IPS DF 6.9 (cell line): ENCODE measurements around the gene TSPYL2.

ENCODE experiments used
- DNase-seq: peaks from one replicate; pipeline ENCODE4 v3.0.0-alpha.2; 2013; ENCODE audit warnings: low read depth, low spot score
- H3K27ac ChIP-seq: one replicate; pipeline ENCODE4 v1.5.1; 2013; ENCODE audit warnings: low read length, control low read depth
- H3K27me3 ChIP-seq: 2 replicates; pipeline ENCODE4 v1.6.1; 2013; ENCODE audit warnings: mild to moderate bottlenecking, low read length; ENCODE audit not compliant: control insufficient read depth, insufficient read depth
- H3K36me3 ChIP-seq: 2 replicates; pipeline ENCODE4 v1.6.1; 2013; ENCODE audit warnings: low read length; ENCODE audit not compliant: control insufficient read depth, insufficient read depth
- H3K4me1 ChIP-seq: 2 replicates; pipeline ENCODE4 v1.6.1; 2013; ENCODE audit warnings: low read length; ENCODE audit not compliant: control insufficient read depth, insufficient read depth
- H3K4me3 ChIP-seq: 2 replicates; pipeline ENCODE4 v1.5.1; 2013; ENCODE audit warnings: mild to moderate bottlenecking, low read length
- H3K9me3 ChIP-seq: 2 replicates; pipeline ENCODE4 v1.6.1; 2013; ENCODE audit warnings: low read length, inconsistent platforms; ENCODE audit not compliant: control insufficient read depth, insufficient read depth
- WGBS: extraction: QIAGEN DNeasy Blood & Tissue Kit; methylation state at CpG from one replicate; pipeline ENCODE4 v1.1.7; 2013; ENCODE audit warnings: mixed read lengths, missing lambda C conversion rate; ENCODE audit not compliant: insufficient read length, insufficient coverage; 5-methylcytosine and 5-hydroxymethylcytosine counted together

The TSPYL2 gene

DNA sequence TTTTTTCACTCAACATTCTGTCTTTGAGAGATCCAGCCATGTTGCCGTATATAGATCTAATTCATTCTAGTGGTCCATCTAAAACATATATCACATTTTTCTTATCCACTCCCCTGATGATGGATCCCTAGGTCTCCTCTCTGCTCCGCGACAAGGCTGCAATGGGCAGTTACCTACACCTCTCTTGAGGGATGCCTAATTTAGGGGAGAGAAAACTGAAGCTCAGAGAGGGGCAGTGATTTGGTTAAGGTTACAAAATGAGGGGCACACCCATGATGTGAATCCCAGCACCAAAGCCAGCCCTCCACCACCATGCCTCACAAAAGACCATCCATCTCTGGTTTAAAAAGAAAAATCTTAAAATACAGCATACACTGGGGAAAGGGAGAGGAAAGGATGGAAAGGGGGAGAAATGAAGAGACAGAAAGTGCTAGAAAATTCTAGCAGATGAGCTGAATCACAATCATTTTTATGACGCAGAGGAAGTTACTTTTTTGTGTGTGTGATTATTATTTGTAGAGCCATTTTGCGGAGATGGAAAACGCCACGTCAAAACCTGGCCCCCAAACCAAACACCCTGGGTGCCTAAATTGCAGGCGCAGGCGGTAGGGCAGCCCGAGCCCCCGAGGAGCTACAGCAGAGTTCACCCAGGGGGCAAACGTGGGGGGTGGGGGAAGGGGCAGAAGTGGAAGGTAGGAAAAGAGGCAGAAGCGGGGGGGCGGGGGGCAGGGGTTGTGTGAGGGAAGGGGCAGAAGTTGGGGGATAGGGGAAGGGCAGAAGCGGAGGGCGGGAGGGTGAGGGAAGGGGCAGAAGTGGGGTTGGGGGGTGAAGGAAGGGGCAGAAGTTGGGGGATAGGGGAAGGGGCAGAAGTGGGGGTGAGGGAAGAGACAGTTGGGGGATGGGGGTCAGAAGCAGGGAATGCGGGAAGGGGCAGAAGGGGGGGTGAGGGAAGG lies 1.3 kb upstream of the TSPYL2 start:
- no peaks in the 10 kb centered on the region for H3K27me3 ChIP-seq
- H3K9me3 ChIP-seq, result no peaks in the 10 kb centered on the region
- no peak overlapping the region for H3K27ac ChIP-seq
- H3K36me3 ChIP-seq, result peaks cover 5% of the 10 kb centered on the region; the same call in 1 of the 2 replicates
- no peak overlapping the region; the same call in 1 of the 2 replicates for H3K4me3 ChIP-seq
- DNase-seq, result no peak
- no CpG with 5 or more reads among the region's 17 CpGs for WGBS
- H3K4me1 ChIP-seq, result no peaks in the 10 kb centered on the region; the same call in 1 of the 2 replicates

DNA sequence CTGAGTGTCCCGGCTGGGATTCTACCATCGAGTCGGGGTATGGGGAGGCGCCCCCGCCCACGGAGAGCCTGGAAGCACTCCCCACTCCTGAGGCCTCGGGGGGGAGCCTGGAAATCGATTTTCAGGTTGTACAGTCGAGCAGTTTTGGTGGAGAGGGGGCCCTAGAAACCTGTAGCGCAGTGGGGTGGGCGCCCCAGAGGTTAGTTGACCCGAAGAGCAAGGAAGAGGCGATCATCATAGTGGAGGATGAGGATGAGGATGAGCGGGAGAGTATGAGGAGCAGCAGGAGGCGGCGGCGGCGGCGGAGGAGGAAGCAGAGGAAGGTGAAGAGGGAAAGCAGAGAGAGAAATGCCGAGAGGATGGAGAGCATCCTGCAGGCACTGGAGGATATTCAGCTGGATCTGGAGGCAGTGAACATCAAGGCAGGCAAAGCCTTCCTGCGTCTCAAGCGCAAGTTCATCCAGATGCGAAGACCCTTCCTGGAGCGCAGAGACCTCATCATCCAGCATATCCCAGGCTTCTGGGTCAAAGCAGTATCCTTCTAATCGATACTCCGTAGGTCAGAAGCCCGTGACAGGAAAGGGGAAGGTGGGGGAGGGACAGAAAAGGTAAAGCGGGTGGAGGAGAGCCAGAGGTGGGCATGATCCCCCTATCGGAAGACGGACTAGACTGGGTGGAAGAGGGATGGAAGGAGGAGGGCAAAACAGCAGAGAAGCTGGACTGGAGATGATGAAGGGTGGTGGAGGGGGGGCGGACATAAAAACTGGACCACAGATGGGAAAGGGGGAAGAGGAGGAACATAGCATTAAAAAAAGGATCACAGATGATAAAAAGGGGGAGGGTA lies 828 bp downstream of the TSPYL2 start:
- Histone ChIP-seq H3K9me3 (no peaks in the 10 kb centered on the region), H3K4me3 (peak overlapping the region; percentile 78; the same call in 1 of the 2 replicates), H3K27me3 (no peaks in the 10 kb centered on the region), H3K27ac (no peak overlapping the region), H3K4me1 (no peaks in the 10 kb centered on the region; the same call in none of the 2 replicates), H3K36me3 (peaks cover 6% of the 10 kb centered on the region; the same call in 1 of the 2 replicates)
- no peak for DNase-seq
- no CpG with 5 or more reads among the region's 31 CpGs for WGBS

- H3K9me3 ChIP-seq, result no peaks in the 10 kb centered on the region
- DNase-seq, result no peak
- H3K4me3 ChIP-seq, result no peak overlapping the region
- no CpG with 5 or more reads among the region's 4 CpGs for WGBS
- no peak overlapping the region for H3K27ac ChIP-seq
- H3K4me1 ChIP-seq, result no peaks in the 10 kb centered on the region; the same call in none of the 2 replicates
- H3K36me3 ChIP-seq, result peaks cover 6% of the 10 kb centered on the region; the same call in 1 of the 2 replicates
- H3K27me3 ChIP-seq, result no peaks in the 10 kb centered on the region
Observed at GRCh38 chrX:53084043-53084570, 1.9 kb downstream of the TSPYL2 start.

GRCh38 chrX:53084863-53085262 lies 2.7 kb downstream of the TSPYL2 start:
- peaks cover 6% of the 10 kb centered on the region; the same call in 1 of the 2 replicates for H3K36me3 ChIP-seq
- WGBS, result no CpG with 5 or more reads among the region's 9 CpGs

GRCh38 chrX:53085661-53086229 lies 3.6 kb downstream of the TSPYL2 start:
- DNase-seq, result no peak
- H3K36me3 ChIP-seq, result peaks cover 6% of the 10 kb centered on the region; the same call in 1 of the 2 replicates
- H3K4me1 ChIP-seq, result no peaks in the 10 kb centered on the region; the same call in none of the 2 replicates
- H3K27me3 ChIP-seq, result no peaks in the 10 kb centered on the region
- no CpG with 5 or more reads among the region's 17 CpGs for WGBS
- H3K4me3 ChIP-seq, result no peak overlapping the region
- no peaks in the 10 kb centered on the region for H3K9me3 ChIP-seq
- H3K27ac ChIP-seq, result no peak overlapping the region

More at GRCh38 chrX:53084863-53085262, 2.7 kb downstream of the TSPYL2 start:
- DNase-seq, result no peak
- Histone ChIP-seq H3K9me3 (no peaks in the 10 kb centered on the region), H3K4me1 (no peaks in the 10 kb centered on the region; the same call in none of the 2 replicates), H3K4me3 (no peak overlapping the region), H3K27me3 (no peaks in the 10 kb centered on the region), H3K27ac (no peak overlapping the region)

GRCh38 chrX:53086464-53086863 lies 4.3 kb downstream of the TSPYL2 start:
- H3K36me3 ChIP-seq, result peaks cover 6% of the 10 kb centered on the region; the same call in 1 of the 2 replicates
- DNase-seq, result no peak
- no peaks in the 10 kb centered on the region; the same call in none of the 2 replicates for H3K4me1 ChIP-seq
- no peak overlapping the region for H3K27ac ChIP-seq
- H3K4me3 ChIP-seq, result no peak overlapping the region
- H3K9me3 ChIP-seq, result no peaks in the 10 kb centered on the region
- WGBS, result no CpG with 5 or more reads among the region's 6 CpGs
- no peaks in the 10 kb centered on the region for H3K27me3 ChIP-seq

DNA sequence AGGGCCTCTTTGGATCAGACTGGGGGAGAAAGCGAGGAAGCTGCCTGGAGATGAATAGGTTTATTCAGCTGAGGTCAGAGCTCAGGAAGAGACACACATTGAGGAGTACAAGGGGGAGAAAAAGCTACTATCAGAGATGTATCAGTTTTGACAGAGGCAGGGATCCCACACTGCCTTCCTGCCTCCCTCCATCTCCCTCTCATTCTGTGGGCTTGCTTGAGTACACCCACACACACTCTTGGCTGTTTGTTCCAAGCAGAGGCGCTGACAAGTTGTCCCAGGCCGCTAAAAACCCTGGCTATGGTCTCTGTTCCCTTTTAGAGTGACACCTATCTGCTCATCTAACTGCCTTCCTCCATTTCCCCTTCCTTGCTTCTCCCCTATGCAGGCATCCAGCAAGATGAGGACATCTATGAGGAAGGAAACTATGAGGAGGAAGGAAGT lies 5.2 kb downstream of the TSPYL2 start:
- WGBS, result no CpG with 5 or more reads among the region's 3 CpGs
- H3K9me3 ChIP-seq, result no peaks in the 10 kb centered on the region
- H3K36me3 ChIP-seq, result peaks cover 6% of the 10 kb centered on the region; the same call in 1 of the 2 replicates
- DNase-seq, result no peak
- no peak overlapping the region for H3K27ac ChIP-seq
- H3K27me3 ChIP-seq, result no peaks in the 10 kb centered on the region
- H3K4me3 ChIP-seq, result no peak overlapping the region
- no peaks in the 10 kb centered on the region; the same call in none of the 2 replicates for H3K4me1 ChIP-seq

- Histone ChIP-seq H3K4me1 (no peaks in the 10 kb centered on the region; the same call in none of the 2 replicates), H3K27me3 (no peaks in the 10 kb centered on the region), H3K27ac (no peak overlapping the region), H3K4me3 (peak overlapping the region; percentile 48; the same call in 1 of the 2 replicates), H3K9me3 (no peaks in the 10 kb centered on the region), H3K36me3 (peaks cover 6% of the 10 kb centered on the region; the same call in 1 of the 2 replicates)
- no CpG with 5 or more reads among the region's 51 CpGs for WGBS
- no peak for DNase-seq
Observed at GRCh38 chrX:53088136-53088974, 6.2 kb downstream of the TSPYL2 start.

- no peaks in the 10 kb centered on the region for H3K27me3 ChIP-seq
- no peak overlapping the region for H3K4me3 ChIP-seq
- no CpG with 5 or more reads among the region's 11 CpGs for WGBS
- no peaks in the 10 kb centered on the region; the same call in none of the 2 replicates for H3K4me1 ChIP-seq
- no peaks in the 10 kb centered on the region for H3K9me3 ChIP-seq
- peaks cover 6% of the 10 kb centered on the region; the same call in 1 of the 2 replicates for H3K36me3 ChIP-seq
- no peak overlapping the region for H3K27ac ChIP-seq
- no peak for DNase-seq
Observed at GRCh38 chrX:53089224-53089842, 7.2 kb downstream of the TSPYL2 start.
